Measurements from ENCODE around the gene TANK. TPM values are rescaled to one million over a fixed set of nuclear protein-coding genes. Genes with fewer than 3 reads are reported as not detected.

TANK gene
- total RNA-seq, 4 donors from 2014 or later, result 63.8 to 97.7 (median 88.8) TPM

- no peak for TF ChIP-seq POLR2A (IDR thresholded peaks at IDR 0.05)
- no peak for TF ChIP-seq CTCF (IDR thresholded peaks at IDR 0.05)
- Histone ChIP-seq H3K27ac (no peak overlapping the region), H3K27me3 (no peaks in the 10 kb centered on the region), H3K9me3 (no peaks in the 10 kb centered on the region), H3K4me1 (no peaks in the 10 kb centered on the region), H3K4me3 (no peak overlapping the region), H3K36me3 (peaks cover 0 to 21% (median 4%) of the 10 kb centered on the region in 3 donors)
- DNase-seq, result no peak
Observed at GRCh38 chr2:161206471-161207032, 46.3 kb downstream of the TANK start.

- Histone ChIP-seq H3K27me3 (no peaks in the 10 kb centered on the region), H3K4me1 (no peaks in the 10 kb centered on the region), H3K36me3 (peaks cover 0 to 21% (median 4%) of the 10 kb centered on the region in 3 donors), H3K9me3 (no peaks in the 10 kb centered on the region), H3K27ac (no peak overlapping the region), H3K4me3 (no peak overlapping the region)
- TF ChIP-seq POLR2A (IDR thresholded peaks at IDR 0.05) (no peak), CTCF (IDR thresholded peaks at IDR 0.05) (no peak)
- no peak for DNase-seq
Observed at GRCh38 chr2:161207941-161208340, 47.7 kb downstream of the TANK start.

DNA sequence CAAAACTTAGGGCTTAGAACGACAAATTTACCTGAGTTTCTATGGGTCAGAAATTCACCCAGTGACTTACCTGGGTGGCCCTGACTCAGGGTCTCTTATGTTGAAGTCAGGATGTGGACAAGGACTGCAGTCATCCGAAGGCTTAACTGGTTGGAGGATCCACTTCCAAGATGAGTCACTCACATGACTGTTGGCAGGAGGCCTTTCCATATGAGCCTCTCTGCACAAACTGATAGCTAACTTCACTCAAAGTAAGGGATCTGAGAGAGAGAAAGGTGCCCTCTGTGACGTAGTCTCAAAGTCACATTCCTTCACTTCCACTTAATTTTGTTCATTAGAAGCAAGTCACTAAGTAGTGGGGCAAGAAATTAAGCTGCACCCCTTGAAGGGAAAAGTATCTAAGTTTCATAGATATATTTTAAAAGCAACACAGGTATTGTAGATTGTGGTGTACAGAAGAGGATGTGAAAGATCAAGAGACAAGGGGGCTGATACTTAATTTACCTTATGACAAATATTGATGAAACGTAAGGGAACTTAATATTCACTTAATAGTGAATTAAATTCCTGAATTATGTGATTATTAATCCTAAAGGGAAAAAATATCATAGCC is 48.4 kb downstream of the TANK start:
- H3K27me3 ChIP-seq, result no peaks in the 10 kb centered on the region
- TF ChIP-seq POLR2A (IDR thresholded peaks at IDR 0.05) (no peak), CTCF (IDR thresholded peaks at IDR 0.05) (no peak)
- no peak for DNase-seq
- peaks cover 0 to 21% (median 3%) of the 10 kb centered on the region in 3 donors for H3K36me3 ChIP-seq
- no peaks in the 10 kb centered on the region for H3K9me3 ChIP-seq
- no peak overlapping the region for H3K4me3 ChIP-seq
- no peak overlapping the region for H3K27ac ChIP-seq
- H3K4me1 ChIP-seq, result no peaks in the 10 kb centered on the region

GRCh38 chr2:161209902-161210301 is 49.7 kb downstream of the TANK start:
- TF ChIP-seq CTCF (IDR thresholded peaks at IDR 0.05) (no peak), POLR2A (IDR thresholded peaks at IDR 0.05) (no peak)
- DNase-seq, result no peak
- H3K36me3 ChIP-seq, result peaks cover 0 to 22% (median 0%) of the 10 kb centered on the region in 3 donors
- no peaks in the 10 kb centered on the region for H3K27me3 ChIP-seq
- H3K4me3 ChIP-seq, result no peak overlapping the region
- H3K4me1 ChIP-seq, result no peaks in the 10 kb centered on the region
- no peaks in the 10 kb centered on the region for H3K9me3 ChIP-seq
- no peak overlapping the region for H3K27ac ChIP-seq

DNA sequence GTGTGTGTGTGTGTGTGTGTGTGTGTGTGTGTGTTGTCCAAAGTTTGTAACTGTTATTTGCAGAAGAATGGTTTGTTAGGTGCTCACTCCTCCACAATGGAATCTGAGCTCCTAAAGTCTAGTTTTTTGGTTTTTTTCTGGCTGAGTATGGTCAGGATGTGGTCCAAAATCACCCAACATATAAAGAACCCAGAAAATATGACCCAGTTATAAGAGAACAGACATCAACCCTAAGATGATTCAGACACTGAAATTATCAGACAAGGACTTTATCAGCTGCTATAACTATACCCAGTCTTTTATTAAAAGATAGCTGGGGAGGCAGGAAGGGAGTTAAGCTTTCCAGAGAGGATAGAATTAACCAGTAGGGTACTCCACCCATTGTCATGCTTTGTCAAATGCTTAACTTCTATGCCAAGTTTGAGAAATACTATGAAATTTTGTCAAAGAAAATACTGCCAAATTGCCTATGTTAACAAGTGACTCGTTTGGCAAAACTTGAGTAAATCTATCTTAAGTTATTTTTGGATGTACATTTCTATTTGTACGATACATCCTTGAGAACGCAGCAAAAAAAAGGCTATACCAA is 57.5 kb downstream of the TANK start:
- no peaks in the 10 kb centered on the region for H3K4me1 ChIP-seq
- DNase-seq, result no peak
- H3K9me3 ChIP-seq, result no peaks in the 10 kb centered on the region
- H3K4me3 ChIP-seq, result no peak overlapping the region
- no peak for TF ChIP-seq POLR2A (IDR thresholded peaks at IDR 0.05)
- no peak for TF ChIP-seq CTCF (IDR thresholded peaks at IDR 0.05)
- no peaks in the 10 kb centered on the region for H3K27me3 ChIP-seq
- H3K36me3 ChIP-seq, result peaks cover 0 to 5% (median 0%) of the 10 kb centered on the region in 3 donors
- H3K27ac ChIP-seq, result no peak overlapping the region

Measured in Peyer's patch (tissue), 4 donors.